Activated CD4-positive, alpha-beta T cell treated with anti-CD3 and anti-CD28 coated beads, Interleukin-2, amount 50 U/mL, for 24 hours (primary cell): Measurements from ENCODE around the gene C1orf50.

ENCODE experiments used
- DNase-seq, 2 donors: peaks; one replicate each; pipeline ENCODE4 v3.0.0-alpha.2; 2020; ENCODE audit warnings: low read depth in 1 of 2, low spot score in 1 of 2

C1orf50 gene

GRCh38 chr1:42758641-42759040, 8.4 kb upstream of the C1orf50 start:
- no peak for DNase-seq

DNA sequence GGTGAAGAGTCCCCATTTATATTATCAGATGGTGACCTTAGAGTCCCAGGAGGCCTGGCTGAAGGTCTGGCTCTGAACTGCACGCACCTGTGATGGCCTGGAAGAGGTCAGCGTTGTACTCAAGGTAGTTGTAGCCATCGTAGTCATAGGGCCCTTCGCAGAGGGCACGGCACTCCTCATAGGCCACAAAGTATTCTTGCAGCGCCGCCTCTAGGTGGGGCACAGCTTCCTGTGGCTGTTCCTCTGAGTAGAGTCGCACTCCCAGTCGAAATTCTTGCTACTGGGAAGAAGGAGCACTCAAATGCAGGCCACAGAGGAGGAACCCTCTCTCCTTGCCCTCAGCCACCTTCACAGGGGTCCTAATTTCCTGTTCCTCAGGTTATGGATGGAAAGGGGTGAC, 7.9 kb upstream of the C1orf50 start:
- DNase-seq = no peak

DNA sequence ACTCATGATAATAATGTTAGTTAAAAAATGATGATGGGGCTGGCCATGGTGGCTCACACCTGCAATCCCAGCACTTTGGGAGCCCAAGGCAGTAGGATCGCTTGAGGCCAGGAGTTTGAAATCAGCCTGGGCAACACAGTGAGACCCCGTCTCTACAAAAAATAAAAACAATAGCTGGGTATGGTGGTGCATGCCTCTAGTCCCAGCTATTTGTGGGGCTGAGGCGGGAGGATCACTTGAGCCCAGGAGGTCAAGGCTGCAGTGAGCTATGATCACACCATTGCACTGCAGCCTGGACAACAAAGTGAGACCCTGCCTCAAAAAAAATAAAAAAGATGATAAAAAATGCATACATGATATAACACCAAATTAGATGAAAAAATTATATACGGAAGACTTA, 5.5 kb upstream of the C1orf50 start:
- no peak for DNase-seq

- no peak for DNase-seq
Observed at GRCh38 chr1:42762269-42762668, 4.8 kb upstream of the C1orf50 start.

GRCh38 chr1:42765269-42765668, 1.8 kb upstream of the C1orf50 start:
- DNase-seq = no peak

DNA sequence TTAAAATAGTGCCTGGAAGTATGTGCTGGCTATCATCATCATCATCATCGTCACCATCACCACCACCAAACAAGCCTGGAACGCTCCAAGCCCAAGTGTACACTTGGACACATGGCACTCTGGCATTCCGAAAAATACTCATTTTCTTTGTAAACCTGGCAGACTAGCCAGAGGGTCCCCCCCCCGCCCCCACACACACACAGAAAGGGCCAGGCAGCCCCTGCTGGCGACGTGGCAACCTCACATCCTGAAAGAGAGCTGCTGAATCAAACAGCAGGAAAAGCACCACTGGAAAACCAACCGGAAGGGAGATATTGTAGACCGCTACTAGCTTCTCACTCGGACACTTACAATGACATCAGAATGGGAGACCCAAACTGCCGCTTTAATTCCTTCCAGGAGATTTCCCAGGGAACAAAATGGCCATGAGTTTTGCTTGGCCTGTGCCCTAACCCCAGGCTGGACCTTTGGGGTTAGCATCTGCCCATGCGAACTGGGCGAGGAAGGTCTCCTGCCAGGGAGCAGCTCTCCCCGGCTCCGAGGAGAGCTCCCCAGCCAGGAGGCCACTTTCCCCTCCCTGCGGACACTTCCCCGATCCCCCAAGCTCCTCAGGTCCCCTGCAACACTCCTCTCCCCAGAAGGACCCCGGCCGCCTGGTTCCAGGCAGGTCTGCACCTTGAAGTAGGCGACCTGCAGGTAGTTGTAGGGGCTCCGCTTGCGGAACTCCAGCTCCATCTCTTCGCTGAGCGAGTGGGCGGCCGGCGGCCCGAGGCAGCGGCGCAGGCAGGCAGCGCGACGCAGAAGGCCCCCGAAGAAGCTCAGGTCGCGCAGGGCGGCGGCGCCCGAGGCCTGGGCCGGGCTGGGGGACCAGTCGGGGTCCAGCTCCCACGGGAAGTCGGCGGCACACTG, 963 bp upstream of the C1orf50 start:
- DNase-seq = peak in 1 of 2 donors; percentile 11

DNA sequence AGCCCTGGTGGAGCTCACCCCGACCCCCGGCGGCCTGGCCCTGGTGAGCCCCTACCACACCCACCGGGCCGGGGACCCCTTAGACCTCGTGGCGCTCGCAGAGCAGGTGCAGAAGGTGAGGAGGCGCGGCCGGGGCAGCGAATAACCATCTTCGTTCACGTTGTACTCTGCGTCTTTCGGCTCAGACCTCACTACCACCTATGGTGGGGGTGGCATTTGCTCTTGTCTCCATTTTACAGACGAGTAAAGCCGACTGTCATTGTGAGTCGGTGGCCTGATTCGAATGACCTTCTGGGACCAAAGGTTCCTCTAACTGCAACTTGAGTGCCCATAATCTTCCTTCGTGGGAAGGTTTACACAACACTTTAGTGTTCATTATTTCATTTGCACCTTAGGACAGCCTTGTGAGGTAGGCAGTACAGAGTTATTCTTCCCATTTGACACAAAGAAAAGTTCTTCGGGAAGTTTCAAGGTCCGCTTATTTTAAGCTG, 506 bp downstream of the C1orf50 start:
- no peak for DNase-seq

- no peak for DNase-seq
Observed at GRCh38 chr1:42768172-42768571, 1.1 kb downstream of the C1orf50 start.

DNA sequence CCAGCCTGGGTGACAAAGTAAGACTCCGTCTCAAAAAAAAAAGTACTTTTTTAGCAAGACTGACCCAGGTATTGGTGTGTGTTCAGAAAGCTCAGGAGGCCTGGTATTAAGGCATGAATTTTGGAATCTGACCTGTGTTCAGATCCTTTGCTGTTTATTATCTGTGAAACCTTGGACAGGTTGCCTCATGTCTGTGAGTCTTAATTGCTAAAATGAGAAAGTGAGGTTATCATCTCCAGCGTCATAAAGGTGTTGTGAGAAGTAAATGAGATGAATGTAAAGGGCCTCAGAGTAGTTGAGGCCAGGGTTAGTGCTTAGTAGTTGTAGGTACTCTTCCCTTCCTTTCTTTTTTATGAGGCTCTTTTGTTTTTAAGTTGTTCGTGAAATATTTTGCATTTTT, 2.8 kb downstream of the C1orf50 start:
- DNase-seq = no peak

DNA sequence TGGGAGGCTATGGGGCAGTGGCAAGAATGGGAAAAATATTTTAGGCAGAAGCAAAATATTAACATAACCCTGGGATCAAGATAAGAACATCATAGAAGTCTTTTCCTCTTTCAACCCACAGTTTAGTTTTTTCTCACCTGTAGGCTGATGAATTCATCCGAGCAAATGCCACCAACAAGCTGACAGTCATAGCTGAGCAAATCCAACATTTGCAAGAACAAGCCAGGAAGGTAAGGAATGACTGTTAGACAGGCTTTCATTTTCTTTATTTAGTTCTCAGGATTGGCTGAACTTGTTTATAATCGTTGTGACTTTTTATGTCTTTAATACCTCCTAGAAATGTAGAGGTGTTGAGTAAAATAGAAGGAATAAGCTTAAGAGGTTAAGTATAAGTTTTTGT, 6.4 kb downstream of the C1orf50 start:
- no peak for DNase-seq

DNA sequence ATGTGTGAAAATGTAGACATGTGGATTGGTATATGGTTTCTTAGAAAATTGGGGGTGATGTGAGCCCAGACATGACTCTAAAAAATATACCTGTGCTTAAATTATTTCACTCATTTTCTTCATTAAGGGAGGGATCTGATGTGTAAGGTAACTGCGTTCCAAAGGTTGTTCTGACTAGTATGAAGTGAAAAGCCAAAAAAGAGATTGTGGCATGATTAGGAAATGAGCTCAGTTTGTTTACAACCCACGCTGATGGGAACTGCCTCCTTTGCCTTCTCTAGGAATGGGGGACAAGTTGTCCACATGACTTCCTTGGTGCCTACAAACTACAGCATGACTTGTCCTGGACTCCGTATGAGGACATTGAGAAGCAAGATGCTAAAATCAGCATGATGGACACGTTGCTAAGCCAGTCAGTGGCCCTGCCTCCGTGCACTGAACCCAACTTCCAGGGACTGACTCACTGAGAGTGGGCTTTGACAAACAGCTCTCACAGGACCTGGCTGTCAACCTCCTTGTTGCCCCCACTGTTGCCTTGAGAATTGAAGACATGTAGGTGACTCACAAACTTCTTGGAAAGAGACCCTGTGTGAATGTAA, 8.0 kb downstream of the C1orf50 start:
- DNase-seq = no peak

GRCh38 chr1:42776502-42776901, 9.5 kb downstream of the C1orf50 start:
- DNase-seq = no peak

- no peak for DNase-seq
Observed at GRCh38 chr1:42777852-42778251, 10.8 kb downstream of the C1orf50 start.

GRCh38 chr1:42779725-42780124, 12.7 kb downstream of the C1orf50 start:
- DNase-seq = no peak

GRCh38 chr1:42780176-42780575, 13.1 kb downstream of the C1orf50 start:
- no peak for DNase-seq

- no peak for DNase-seq
Observed at GRCh38 chr1:42783092-42783491, 16.0 kb downstream of the C1orf50 start.

DNA sequence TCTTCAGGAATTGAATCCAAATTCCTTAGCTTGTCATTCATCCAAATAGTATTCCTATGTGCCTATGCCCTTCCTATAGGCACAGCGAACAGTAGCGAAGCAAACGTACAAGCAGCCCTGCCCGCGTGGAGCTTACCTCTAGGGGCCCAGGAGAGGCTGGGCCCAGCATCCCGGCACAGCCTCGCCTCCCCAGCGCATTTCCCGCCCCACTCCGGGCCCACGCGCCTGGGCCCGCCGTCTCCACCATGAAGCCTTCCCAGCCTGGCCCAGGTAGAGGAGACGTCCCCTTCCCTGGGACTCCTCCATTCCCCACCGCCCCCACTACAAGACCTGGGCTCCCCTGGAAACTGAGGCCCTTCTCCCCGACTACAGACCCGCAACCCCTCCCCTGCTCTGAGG, 17.5 kb downstream of the C1orf50 start:
- no peak for DNase-seq

DNA sequence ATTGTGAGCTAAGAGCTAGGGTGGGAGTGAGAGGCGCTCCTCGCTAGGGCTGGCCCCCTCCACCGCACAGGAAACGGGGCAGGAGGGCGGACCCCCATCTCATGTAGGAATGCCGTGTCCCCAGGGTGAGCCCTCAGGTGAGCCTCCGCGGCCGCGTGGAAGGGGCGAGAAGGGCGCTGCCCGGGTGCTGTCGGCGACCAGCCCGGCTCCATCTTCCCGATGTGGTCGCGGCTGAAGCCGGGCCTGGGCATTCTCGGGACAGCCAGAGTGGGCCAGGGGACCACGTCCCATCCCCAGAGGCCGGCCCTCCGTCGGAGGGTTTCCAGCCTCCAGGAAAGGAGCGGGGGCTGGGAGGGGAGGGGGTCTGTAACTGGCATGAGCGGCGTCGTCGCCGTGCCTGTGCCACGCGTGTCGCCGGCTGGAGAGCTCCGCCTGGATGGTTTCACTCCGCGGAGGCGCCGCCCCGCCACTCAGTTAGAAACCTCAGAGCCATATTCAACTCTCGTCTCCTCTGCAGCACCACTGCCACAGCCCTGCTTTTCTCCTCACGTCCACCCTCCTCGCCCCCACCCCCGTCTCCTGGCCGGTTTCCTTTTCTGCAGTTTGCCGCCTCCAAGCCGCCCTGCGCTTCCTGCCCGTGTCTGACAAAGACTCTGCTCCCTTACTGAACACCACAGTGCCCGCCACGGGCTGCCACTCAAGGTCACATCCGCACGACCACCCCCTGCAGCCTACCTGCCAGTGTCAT, 18.1 kb downstream of the C1orf50 start, which contains the start of gene TMEM269:
TSS of gene TMEM269 (plus strand) at position 46 of the 748 bp plus-strand sequence. CDS start 4,903 bp downstream, outside the sequence.
- DNase-seq = peak in 1 of 2 donors; percentile 13

GRCh38 chr1:42786097-42786496, 19.0 kb downstream of the C1orf50 start:
- no peak for DNase-seq

- DNase-seq = no peak
Observed at GRCh38 chr1:42788021-42788420, 21.0 kb downstream of the C1orf50 start.

DNA sequence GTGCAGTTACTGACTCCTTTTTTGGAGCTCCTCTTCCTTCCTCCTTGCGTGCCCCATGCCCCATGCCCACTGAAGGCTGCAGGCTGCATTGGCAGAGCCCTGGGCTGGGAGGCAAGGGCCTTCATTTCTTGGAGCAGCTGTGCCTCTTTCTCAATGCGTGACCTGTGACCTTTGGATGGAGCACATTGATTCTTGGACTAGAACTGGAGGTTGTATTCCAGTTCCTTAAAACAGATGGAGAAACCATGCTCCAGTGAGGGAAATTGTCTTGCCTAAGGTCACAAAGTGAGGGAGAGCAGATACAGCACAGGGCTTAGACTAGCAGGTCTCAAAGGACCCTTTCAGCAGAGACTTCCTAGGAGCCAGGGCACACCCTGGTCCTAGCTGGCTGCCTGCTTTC, 26.8 kb downstream of the C1orf50 start:
- DNase-seq = no peak

- DNase-seq = no peak
Observed at GRCh38 chr1:42797414-42797813, 30.4 kb downstream of the C1orf50 start.
